Measurements from ENCODE around the gene CNR1. TPM values are rescaled to one million over a fixed set of nuclear protein-coding genes. Genes with fewer than 3 reads are reported as not detected.

CNR1 gene
- total and polyA plus RNA-seq, 4 experiments from 2014 or later = not detected

DNA sequence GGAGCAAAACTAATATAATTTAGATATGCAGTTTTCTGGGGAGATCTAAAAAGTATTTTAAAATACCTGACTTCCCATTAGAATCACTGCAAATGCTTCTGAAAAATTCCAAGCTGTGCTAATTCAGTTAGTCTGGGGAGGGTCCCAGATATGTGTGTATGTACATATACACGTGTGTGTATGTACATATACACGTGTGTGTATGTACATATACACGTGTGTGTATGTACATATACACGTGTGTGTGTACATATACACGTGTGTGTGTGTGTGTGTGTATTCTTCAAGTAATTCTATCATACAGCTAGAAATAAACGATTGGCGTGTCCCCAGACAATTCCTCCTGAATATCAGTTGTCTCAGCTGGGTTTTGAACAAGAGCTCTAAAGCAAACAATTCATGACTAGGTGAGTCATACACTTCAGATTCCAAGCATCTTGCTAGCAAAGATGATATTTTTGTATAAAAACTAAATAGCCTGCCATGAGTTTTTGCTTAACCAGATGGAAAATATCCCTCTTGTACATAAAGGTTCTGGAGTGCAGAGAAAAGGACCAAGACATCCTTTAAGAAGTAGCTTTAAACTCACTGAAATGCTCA, 60.3 kb downstream of the CNR1 start:
- H3K4me1 ChIP-seq (ENCODE audit: insufficient read depth, low read length) = no peaks in the 10 kb centered on the region
- H3K4me3 ChIP-seq (ENCODE audit: low read length in 2 of 2) = no peak overlapping the region
- ChIA-PET POLR2A (ENCODE audit: partially characterized antibody) (no interaction called here), CTCF (ENCODE audit: partially characterized antibody) (interaction anchor here (1.2 kb wide), 1 partner anchor 19 kb away, joined by 3 read pairs; no protein-coding TSS in a partner anchor)
- Mint-ChIP-seq H3K4me3 (no peak overlapping the region), H3K36me3 (no peaks in the 10 kb centered on the region), H3K27ac (no peak overlapping the region), H3K4me1 (no peaks in the 10 kb centered on the region), H3K9me3 (no peaks in the 10 kb centered on the region), H3K27me3 (peaks cover 5 to 8% of the 10 kb centered on the region in 2 donors)
- intact Hi-C loops (cut with micrococcal nuclease) = no loop called here
- H3K27ac ChIP-seq (ENCODE audit: low read depth, low read length) = no peak overlapping the region
- H3K9me3 ChIP-seq (ENCODE audit: control insufficient read depth in 1 of 2, low read length in 2 of 2) = no peaks in the 10 kb centered on the region
- H3K27me3 ChIP-seq (ENCODE audit: insufficient read depth, low read length) = no peaks in the 10 kb centered on the region
- no peaks in the 10 kb centered on the region for H3K36me3 ChIP-seq (ENCODE audit: insufficient read depth, low read length)
- no peak for DNase-seq

Other genes with a start within 250 kb of the CNR1 start
- not detected for gene SPACA1, start 118.5 kb downstream of the CNR1 start, total RNA-seq
- not detected for gene SPACA1, start 118.5 kb downstream of the CNR1 start, polyA plus RNA-seq